HG03196 (cell line): ENCODE results near the gene KCNJ11.

Experiments
- ATAC-seq: cut with Tn5 transposase; IDR thresholded peaks from one replicate; pipeline ENCODE4 v1.9.1; 2021; ENCODE audit not compliant: unreplicated experiment

KCNJ11 gene

GRCh38 chr11:17369094-17369493 lies 19.4 kb downstream of the KCNJ11 start:
- ATAC-seq: no peak

- ATAC-seq: no peak
These were observed 19.9 kb downstream of the KCNJ11 start for GRCh38 chr11:17368551-17368950.

GRCh38 chr11:17366495-17366894 lies 22.0 kb downstream of the KCNJ11 start:
- ATAC-seq: no peak

- no peak for ATAC-seq
These were observed 33.9 kb downstream of the KCNJ11 start for GRCh38 chr11:17354601-17354991.

- ATAC-seq: no peak
These were observed 34.4 kb downstream of the KCNJ11 start for GRCh38 chr11:17353821-17354600.

- no peak for ATAC-seq
These were observed 35.3 kb downstream of the KCNJ11 start for GRCh38 chr11:17352950-17353820.

DNA sequence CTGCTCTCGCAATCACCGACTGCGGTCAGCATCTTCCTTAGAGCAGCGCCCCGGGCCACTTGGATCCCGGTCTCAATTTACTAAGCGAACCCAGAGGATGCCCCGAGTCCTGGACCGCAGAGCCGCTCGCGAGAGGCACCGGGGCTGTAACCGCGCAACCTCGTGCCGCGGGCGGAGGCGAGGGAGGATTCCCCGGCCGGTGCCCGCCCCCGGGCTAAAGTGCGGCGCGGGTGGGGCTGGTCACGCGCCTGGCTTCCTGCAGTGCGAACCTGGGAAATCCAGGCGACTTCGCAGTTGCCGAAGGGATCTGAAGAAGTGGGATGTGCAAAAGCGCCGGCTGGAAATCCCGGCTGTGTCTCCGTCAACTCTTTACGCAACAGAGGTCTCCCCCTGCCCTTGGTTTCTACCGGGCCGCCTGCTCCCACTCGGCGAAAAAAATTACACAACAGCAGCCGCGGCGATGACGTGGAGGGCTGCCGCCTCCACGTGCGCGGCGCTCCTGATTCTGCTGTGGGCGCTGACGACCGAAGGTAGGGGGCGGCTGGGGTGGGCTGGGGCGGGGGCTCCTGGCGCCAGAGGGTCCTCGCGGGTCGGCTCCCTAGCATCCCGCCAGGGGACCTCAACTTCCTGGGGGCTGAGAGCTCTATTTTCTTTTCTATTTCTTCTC lies 36.8 kb downstream of the KCNJ11 start, which contains the start of gene NCR3LG1:
TSS of gene NCR3LG1 (plus strand) at position 291 of the 667 bp plus-strand sequence. CDS start at position 461, 170 bp downstream.
- ATAC-seq: no peak

DNA sequence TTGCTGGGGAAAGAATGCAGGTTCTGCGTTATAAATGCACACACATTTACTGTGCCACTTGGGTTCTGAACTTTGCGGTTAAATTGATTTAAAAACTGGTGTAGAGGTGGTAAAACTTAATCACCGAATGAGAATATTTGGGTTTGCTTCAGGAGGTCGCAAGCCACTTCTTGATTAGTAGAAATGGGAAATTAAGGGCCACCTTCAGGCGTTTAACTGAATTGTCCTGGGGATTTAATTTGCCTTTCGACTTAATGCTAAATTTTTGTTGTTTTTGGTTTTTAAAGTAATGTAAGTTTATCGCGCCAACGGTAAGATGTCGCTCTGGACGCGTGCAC lies 37.3 kb downstream of the KCNJ11 start:
- ATAC-seq: no peak

DNA sequence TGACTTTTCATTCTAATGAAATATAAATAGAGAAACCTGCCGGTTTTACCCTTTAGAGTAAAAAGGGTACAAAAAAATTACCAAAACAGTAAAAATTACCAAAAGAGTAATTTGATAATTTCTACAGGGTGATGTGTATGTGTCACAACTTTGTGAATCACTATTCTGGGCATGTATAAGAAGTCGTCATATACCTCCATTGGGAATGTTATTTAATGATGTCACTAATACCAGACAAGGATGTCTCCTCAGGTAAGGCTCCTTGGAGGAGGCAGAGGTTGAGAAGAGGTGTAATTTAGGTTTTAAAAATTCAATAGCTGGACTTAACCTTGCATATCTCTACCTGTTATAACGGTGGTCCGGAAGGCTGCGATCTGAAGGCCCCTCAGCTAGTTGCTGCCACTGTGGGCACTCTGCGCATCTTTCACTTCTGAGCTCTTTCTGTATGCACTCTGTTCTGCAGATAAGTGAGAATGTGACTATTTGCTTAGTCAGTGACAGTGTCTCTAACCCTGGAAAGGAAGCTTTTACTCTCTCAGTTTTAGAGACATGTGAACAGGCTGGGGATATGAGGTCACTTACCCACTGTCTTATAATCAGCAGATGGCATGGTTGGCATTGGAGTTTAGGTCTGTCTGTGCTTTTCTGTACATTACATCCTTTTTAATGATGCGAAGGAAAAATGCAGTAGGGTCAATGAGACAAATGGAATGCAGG lies 37.8 kb downstream of the KCNJ11 start:
- ATAC-seq: no peak

GRCh38 chr11:17347676-17348075 lies 40.8 kb downstream of the KCNJ11 start:
- ATAC-seq: no peak

DNA sequence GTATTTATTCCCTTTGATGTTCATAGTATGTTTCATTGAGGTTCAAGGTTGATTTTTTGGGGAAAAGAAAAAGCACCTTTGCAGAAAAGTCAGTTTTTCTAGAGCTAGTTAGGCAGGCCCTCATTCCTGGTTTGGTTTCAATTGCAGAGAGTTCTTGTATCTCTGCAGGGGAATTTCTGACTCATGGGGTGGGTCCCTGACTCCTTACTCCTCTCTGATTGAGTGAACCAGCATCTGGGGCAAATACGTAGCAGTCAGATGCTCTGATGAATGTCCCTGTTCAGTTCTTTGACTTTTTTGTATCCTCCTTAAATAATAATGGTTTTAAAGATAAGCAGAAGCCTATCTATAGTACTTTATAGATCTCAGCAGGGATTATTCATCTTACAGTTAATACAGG lies 44.6 kb downstream of the KCNJ11 start:
- ATAC-seq: no peak

- no peak for ATAC-seq
These were observed 45.2 kb downstream of the KCNJ11 start for GRCh38 chr11:17343257-17343656.
